Endothelial cell of umbilical vein (primary cell): ENCODE results near the gene KRTAP10-6. TPM values are rescaled to one million over a fixed set of nuclear protein-coding genes. Genes with fewer than 3 reads are reported as not detected.
"Not testable (repeated sequence)": the region's sequence is repeated elsewhere in the genome, so short reads cannot be mapped to it uniquely, and the experiment has no call there.

Source experiments
- BruUV-seq: library from RNA; stranded (reverse); fragments of 400-500 nt; replicated peaks from 2 replicates; lab custom pipeline; 2021; lab: Mats Ljungman, UMichigan
- CTCF ChIA-PET: fragments of 300-600, 350-600 bp; sonication (Branson Sonifier 250); formaldehyde crosslinking; loops from one replicate; lab custom pipeline; 2021; ENCODE audit warnings: antibody characterized with exemption, inconsistent platforms; lab: Charles Lee
- POLR2A ChIA-PET: fragments of 300-600, 350-600 bp; sonication (Branson Sonifier 250); formaldehyde crosslinking; loops from one replicate; lab custom pipeline; 2021; ENCODE audit warnings: antibody characterized with exemption, inconsistent platforms; lab: Charles Lee
- DNase-seq: peaks from one replicate; pipeline ENCODE4 v3.0.0-alpha.2; 2011; ENCODE audit warnings: low read depth, low spot score
- FAIRE-seq: peaks from 2 replicates; lab custom pipeline; 2011; peaks lifted over from hg19 to GRCh38; lab: Jason Lieb, UNC
- H2AFZ ChIP-seq: 2 replicates; pipeline ENCODE4 v1.6.0; 2012; ENCODE audit warnings: low read depth, low read length, control low read depth, inconsistent platforms
- H3K27ac ChIP-seq: 2 replicates; pipeline ENCODE4 v1.5.1; 2011; ENCODE audit warnings: low read depth, mild to moderate bottlenecking, control low read depth, low read length, moderate library complexity; ENCODE audit not compliant: insufficient read depth
- H3K27me3 ChIP-seq, 2 experiments: 2 replicates each; pipeline versions ENCODE4 v1.6.0 to v1.6.1; 2011; ENCODE audit warnings: low read length in 2 of 2, mixed read lengths in 1 of 2; ENCODE audit not compliant: control insufficient read depth in 2 of 2, insufficient read depth in 2 of 2
- H3K36me3 ChIP-seq, 2 experiments: 2 replicates in 1 of 2; 3 replicates in 1 of 2; pipeline ENCODE4 v1.5.1; 2011; ENCODE audit warnings: low read length in 2 of 2, mild to moderate bottlenecking in 1 of 2, moderate library complexity in 1 of 2; ENCODE audit not compliant: control insufficient read depth in 2 of 2, insufficient read depth in 2 of 2; ENCODE audit errors: extremely low read depth in 1 of 2
- H3K4me1 ChIP-seq: 3 replicates; pipeline ENCODE4 v1.5.1; 2011; ENCODE audit warnings: mild to moderate bottlenecking, low read length; ENCODE audit not compliant: control insufficient read depth, insufficient read depth; ENCODE audit errors: extremely low read depth
- H3K4me2 ChIP-seq: 2 replicates; pipeline ENCODE4 v1.6.1; 2011; ENCODE audit warnings: low read length, control low read depth, mixed read lengths; ENCODE audit not compliant: insufficient read depth
- H3K4me3 ChIP-seq, 3 experiments: fragments of 200-600 bp in 1 of 3; sonication (generic), shearing (Covaris generic) in 1 of 3; replicated peaks in 1 of 3; 2 replicates each; pipeline ENCODE4 v1.5.1; 2011 to 2016; ENCODE audit warnings: control low read depth in 3 of 3, low read length in 3 of 3, mild to moderate bottlenecking in 2 of 3, inconsistent platforms in 1 of 3, low read depth in 1 of 3, moderate library complexity in 1 of 3; ENCODE audit not compliant: insufficient read depth in 1 of 3
- H3K79me2 ChIP-seq: 2 replicates; pipeline ENCODE4 v1.6.0; 2012; ENCODE audit warnings: low read length, inconsistent platforms; ENCODE audit not compliant: control insufficient read depth, insufficient read depth
- H3K9ac ChIP-seq: replicated peaks from 2 replicates; pipeline ENCODE3; 2011; ENCODE audit warnings: low read length, control low read depth; ENCODE audit not compliant: insufficient read depth; ENCODE audit errors: extremely low read depth
- H3K9me1 ChIP-seq: replicated peaks from 3 replicates; pipeline ENCODE4 v1.6.0; 2011; ENCODE audit warnings: mild to moderate bottlenecking, low read length; ENCODE audit not compliant: control insufficient read depth, insufficient read depth; ENCODE audit errors: extremely low read depth
- H3K9me3 ChIP-seq: replicated peaks from 2 replicates; pipeline ENCODE4 v1.5.1; 2012; ENCODE audit warnings: low read length, inconsistent platforms; ENCODE audit not compliant: control insufficient read depth, insufficient read depth
- H4K20me1 ChIP-seq: replicated peaks from 2 replicates; pipeline ENCODE3; 2011; ENCODE audit warnings: mild to moderate bottlenecking, low read length; ENCODE audit not compliant: control insufficient read depth, insufficient read depth; ENCODE audit errors: extremely low read depth
- EZH2 ChIP-seq: IDR thresholded peaks from 2 replicates; pipeline ENCODE4 v1.6.1; 2012; ENCODE audit warnings: borderline replicate concordance, low read depth, mild to moderate bottlenecking, moderate library complexity, low read length, inconsistent platforms; ENCODE audit not compliant: severe bottlenecking
- FOS ChIP-seq: IDR thresholded peaks from 2 replicates; pipeline ENCODE4 v1.6.1; 2011; ENCODE audit warnings: mild to moderate bottlenecking, low read length, moderate library complexity, borderline replicate concordance; ENCODE audit not compliant: insufficient read depth
- GATA2 ChIP-seq: IDR thresholded peaks from 2 replicates; pipeline ENCODE4 v1.7.0; 2011; ENCODE audit warnings: low read depth, mild to moderate bottlenecking, moderate library complexity, mixed read lengths, low read length; ENCODE audit not compliant: insufficient read length, insufficient read depth
- JUN ChIP-seq: IDR thresholded peaks from 2 replicates; pipeline ENCODE4 v1.6.1; 2011; ENCODE audit warnings: borderline replicate concordance, low read depth; ENCODE audit not compliant: insufficient read length, insufficient read depth
- MYC ChIP-seq: IDR thresholded peaks from one replicate; pipeline ENCODE4 v1.6.1; 2011; ENCODE audit warnings: mild to moderate bottlenecking, low read depth, low read length
- POLR2A ChIP-seq: IDR thresholded peaks from 2 replicates; pipeline ENCODE4 v1.6.1; 2012; ENCODE audit warnings: low read depth, mild to moderate bottlenecking, control low read depth, low read length
- POLR2AphosphoS5 ChIP-seq: IDR thresholded peaks from 2 replicates; pipeline ENCODE4 v1.6.1; 2012; ENCODE audit warnings: low read depth, mild to moderate bottlenecking, control low read depth, low read length, moderate library complexity; ENCODE audit not compliant: insufficient read depth
- dilution Hi-C: fragments of 300-500 bp; cut with MboI; formaldehyde crosslinking; loops from one replicate; pipeline ENCODE4 v1.15.0; 2019; ENCODE audit warnings: low sequenced_read_pairs; ENCODE audit not compliant: extremely low pct_ligation_motif_present
- intact Hi-C: fragments of 100-400 bp; cut with micrococcal nuclease; formaldehyde crosslinking; loops from one replicate; pipeline ENCODE4 v1.10.0; 2022
- polyA plus RNA-seq, 4 experiments: library from polyadenylated mRNA; depleted of rRNA in 3 of 4; stranded (reverse) in 3 of 4; unstranded in 1 of 4; fragments of >200 nt; gene quantifications; 2 replicates each; pipeline versions ENCODE4 v1.2.1 to v1.2.3, GENCODE V29; 2011 to 2012; ENCODE audit warnings: missing spikeins in 1 of 4
- total RNA-seq: library from RNA; stranded (reverse); gene quantifications from 2 replicates; pipeline ENCODE4 v1.2.3, GENCODE V29; 2021
- TF ChIP-seq, protein P1 (sequence below): IDR thresholded peaks from 2 replicates; pipeline ENCODE4 v1.6.1; 2011; ENCODE audit not compliant: insufficient read depth, insufficient read length
- TF ChIP-seq, protein P2 (sequence below), 2 donors: IDR thresholded peaks; 1 replicate in 1 of 2; 2 replicates in 1 of 2; pipeline ENCODE4 v1.5.1; 2011; ENCODE audit warnings: low read length in 2 of 2, mild to moderate bottlenecking in 2 of 2, moderate library complexity in 2 of 2, control low read depth in 1 of 2, inconsistent platforms in 1 of 2, low read depth in 1 of 2; ENCODE audit not compliant: insufficient read depth in 1 of 2; ENCODE audit errors: extremely low read depth in 1 of 2

Gene KRTAP10-6
- total and polyA plus RNA-seq, 2 donors (not counting 3 experiments of a cell fraction or from before 2014, with no cell fraction given): not detected

DNA sequence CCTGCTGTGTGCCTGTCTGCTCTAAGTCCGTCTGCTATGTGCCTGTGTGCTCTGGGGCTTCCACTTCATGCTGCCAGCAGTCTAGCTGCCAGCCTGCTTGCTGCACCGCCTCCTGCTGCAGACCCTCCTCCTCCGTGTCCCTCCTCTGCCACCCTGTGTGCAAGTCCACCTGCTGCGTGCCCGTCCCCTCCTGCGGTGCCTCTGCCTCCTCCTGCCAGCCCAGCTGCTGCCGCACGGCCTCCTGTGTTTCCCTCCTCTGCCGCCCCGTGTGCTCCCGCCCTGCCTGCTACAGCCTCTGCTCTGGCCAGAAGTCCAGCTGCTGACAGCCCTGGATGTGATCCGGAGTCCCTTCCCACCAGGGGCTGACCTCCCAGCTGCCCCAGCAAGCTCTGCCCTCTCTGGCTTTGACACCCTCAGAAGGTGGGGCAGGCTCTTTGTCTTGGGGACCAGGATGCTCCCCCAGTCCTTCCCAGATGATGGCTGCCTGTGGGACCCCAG, 45.6 kb upstream of the KRTAP10-6 start:
- H3K79me2 ChIP-seq, CTCF ChIA-PET, H3K9ac ChIP-seq, intact Hi-C loops, FAIRE-seq, dilution Hi-C loops, H3K4me3 ChIP-seq, POLR2A ChIA-PET, H2AFZ ChIP-seq, H3K9me3 ChIP-seq, DNase-seq, H3K27ac ChIP-seq, H3K4me1 ChIP-seq, H3K36me3 ChIP-seq, BruUV-seq, H3K9me1 ChIP-seq, H3K27me3 ChIP-seq, H4K20me1 ChIP-seq, H3K4me2 ChIP-seq: not testable (repeated sequence)

DNA sequence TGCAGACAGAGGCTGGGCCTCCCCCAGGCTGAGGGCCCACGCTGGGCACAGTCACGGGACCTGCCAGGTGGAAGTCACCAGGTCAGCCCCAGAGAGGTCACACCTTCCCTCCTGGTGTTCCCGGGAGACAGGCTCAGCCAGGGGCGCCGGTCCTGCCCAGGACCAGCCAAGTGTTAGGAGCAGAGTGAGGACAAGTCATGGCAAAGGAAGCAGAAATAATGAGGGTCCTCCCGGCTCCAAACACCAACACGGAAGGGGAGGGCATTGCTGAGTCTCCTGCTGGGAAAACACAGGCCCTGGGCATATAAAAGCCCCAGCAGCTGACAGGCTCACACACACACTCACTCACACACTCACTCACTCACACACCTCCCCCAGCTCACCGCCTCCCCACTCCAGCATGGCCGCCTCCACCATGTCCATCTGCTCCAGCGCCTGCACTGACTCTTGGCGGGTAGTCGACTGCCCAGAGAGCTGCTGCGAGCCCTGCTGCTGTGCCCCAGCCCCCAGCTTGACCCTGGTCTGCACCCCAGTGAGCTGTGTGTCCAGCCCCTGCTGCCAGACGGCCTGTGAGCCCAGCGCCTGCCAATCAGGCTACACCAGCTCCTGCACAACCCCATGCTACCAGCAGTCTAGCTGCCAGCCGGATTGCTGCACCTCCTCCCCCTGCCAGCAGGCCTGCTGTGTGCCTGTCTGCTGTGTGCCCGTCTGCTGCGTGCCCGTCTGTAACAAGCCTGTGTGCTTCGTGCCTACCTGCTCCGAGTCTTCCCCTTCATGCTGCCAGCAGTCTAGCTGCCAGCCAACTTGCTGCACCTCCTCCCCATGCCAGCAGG, 44.9 kb upstream of the KRTAP10-6 start, which contains the start of gene KRTAP10-10:
KRTAP10-10 (plus strand) TSS at position 339 of the 833 bp plus-strand sequence; CDS start at position 401, 62 bp downstream.
- no peak within 1 kb of the TSS for H3K9ac ChIP-seq
- FAIRE-seq (no peak), DNase-seq (no peak)
- H3K36me3 ChIP-seq: no peaks in the 10 kb centered on the region
- TF ChIP-seq POLR2AphosphoS5 (no peak), EZH2 (no peak), GATA2 (no peak), JUN (no peak), POLR2A (no peak), FOS (no peak), MYC (no peak)
- TF ChIP-seq, protein P1, sequence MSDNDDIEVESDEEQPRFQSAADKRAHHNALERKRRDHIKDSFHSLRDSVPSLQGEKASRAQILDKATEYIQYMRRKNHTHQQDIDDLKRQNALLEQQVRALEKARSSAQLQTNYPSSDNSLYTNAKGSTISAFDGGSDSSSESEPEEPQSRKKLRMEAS: no peak
- TF ChIP-seq, protein P2, sequence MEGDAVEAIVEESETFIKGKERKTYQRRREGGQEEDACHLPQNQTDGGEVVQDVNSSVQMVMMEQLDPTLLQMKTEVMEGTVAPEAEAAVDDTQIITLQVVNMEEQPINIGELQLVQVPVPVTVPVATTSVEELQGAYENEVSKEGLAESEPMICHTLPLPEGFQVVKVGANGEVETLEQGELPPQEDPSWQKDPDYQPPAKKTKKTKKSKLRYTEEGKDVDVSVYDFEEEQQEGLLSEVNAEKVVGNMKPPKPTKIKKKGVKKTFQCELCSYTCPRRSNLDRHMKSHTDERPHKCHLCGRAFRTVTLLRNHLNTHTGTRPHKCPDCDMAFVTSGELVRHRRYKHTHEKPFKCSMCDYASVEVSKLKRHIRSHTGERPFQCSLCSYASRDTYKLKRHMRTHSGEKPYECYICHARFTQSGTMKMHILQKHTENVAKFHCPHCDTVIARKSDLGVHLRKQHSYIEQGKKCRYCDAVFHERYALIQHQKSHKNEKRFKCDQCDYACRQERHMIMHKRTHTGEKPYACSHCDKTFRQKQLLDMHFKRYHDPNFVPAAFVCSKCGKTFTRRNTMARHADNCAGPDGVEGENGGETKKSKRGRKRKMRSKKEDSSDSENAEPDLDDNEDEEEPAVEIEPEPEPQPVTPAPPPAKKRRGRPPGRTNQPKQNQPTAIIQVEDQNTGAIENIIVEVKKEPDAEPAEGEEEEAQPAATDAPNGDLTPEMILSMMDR (IDR thresholded peaks at IDR 0.05; ENCODE audit: extremely low read depth in 1 of 2, insufficient read depth in 1 of 2, low read depth in 1 of 2, low read length in 2 of 2): no peak
- H3K27ac ChIP-seq: no peak within 1 kb of the TSS
- no peaks in the 10 kb centered on the region for H3K9me3 ChIP-seq
- no TSS peak for BruUV-seq
- dilution Hi-C loops (no loop called here), intact Hi-C loops (no loop called here)
- no peaks in the 10 kb centered on the region for H4K20me1 ChIP-seq
- H3K79me2 ChIP-seq: no peaks in the 10 kb centered on the region
- H3K27me3 ChIP-seq: no peaks in the 10 kb centered on the region
- no peak within 1 kb of the TSS for H2AFZ ChIP-seq
- H3K9me1 ChIP-seq: no peaks in the 10 kb centered on the region
- no peak within 1 kb of the TSS for H3K4me2 ChIP-seq
- ChIA-PET CTCF (no interaction called here), POLR2A (no interaction called here)
- H3K4me3 ChIP-seq: no peak within 1 kb of the TSS
- H3K4me1 ChIP-seq: no peaks in the 10 kb centered on the region
